ENCODE results near the gene TMEM143.
A peak's percentile ranks its signal among the peaks of the same experiment; 100 is the strongest.
"Not testable (repeated sequence)": the region's sequence is repeated elsewhere in the genome, so short reads cannot be mapped to it uniquely, and the experiment has no call there.

TMEM143 gene

DNA sequence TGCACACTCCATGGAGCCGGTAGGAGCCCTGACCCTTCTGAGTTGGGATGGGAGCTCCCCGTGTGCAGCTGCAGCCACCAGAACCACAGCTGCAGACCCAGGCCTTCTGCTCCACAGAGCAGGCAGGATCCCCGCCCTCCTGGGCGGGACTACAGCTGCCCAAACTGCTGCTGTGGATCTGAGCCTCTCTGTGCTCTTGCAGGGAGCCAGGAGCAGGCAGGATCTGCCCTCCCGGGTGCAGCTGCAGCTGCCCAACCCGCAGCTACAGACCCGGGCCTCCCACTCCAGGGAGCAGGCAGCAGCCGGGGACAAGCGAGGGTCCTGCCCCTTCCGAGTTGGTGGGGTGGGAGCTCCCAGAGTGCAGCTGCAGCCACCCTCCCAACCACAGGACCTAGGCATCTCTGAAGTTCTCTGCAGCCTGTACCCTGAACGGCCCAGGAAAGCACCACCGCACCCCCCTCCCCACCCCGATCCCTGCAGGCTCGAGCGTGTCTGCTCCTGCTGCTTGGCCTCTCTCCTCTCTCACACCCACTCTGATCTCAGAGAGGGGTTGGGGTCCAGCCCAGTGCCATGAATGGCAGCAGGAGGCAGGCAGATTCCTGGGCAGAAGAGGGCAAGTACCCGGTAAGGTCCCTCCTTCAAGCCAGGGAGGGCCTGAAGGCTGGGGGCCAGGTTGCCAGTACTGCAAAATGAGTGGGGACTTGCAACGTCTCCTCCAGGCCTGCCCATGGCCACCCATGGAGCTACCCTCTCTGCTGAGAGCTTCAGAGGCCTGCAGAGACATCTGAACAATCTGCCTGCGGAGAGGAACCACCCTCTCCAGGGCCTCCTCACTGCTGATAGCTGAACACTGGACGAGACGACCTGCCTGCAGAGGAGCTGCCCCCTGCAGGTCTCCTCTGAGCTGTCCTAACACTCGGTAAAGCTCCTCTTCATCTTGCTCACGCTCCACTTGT, 54.8 kb downstream of the TMEM143 start:
- no peaks in the 10 kb centered on the region for H3K4me1 Mint-ChIP-seq
- ATAC-seq (peak; percentile 31), DNase-seq (ENCODE audit: low spot score in 2 of 2) (no peak)
- H3K9me3 Mint-ChIP-seq = no peaks in the 10 kb centered on the region
- peak overlapping the region; percentile 45 for H3K27ac Mint-ChIP-seq
- no peak overlapping the region for H3K4me3 Mint-ChIP-seq
- H3K36me3 Mint-ChIP-seq = no peaks in the 10 kb centered on the region

DNA sequence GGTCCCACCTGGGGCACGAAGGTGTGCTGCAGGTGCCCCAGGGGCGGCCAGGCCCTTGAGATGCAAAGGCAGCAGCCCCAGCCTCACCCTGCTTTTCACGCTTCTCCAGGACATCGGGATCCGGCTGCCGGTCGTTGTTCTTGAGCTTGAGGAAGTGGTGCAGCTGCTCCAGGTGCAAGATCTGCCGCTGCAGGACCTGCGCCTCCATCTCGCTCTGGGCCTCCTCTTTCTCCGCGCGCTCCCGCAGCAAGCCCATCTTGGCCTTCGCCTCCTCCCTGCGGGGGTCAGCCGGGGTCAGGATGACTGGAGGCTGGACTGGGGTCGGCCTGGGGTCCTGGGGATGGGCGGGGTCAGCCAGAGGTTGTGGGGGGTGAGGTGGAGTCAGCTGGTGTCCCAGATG, 59.9 kb downstream of the TMEM143 start:
- Mint-ChIP-seq H3K36me3 (no peaks in the 10 kb centered on the region), H3K4me1 (no peaks in the 10 kb centered on the region), H3K4me3 (no peak overlapping the region), H3K9me3 (no peaks in the 10 kb centered on the region), H3K27ac (no peak overlapping the region)
- DNase-seq (ENCODE audit: low spot score in 2 of 2) = no peak
- no peak for ATAC-seq

DNA sequence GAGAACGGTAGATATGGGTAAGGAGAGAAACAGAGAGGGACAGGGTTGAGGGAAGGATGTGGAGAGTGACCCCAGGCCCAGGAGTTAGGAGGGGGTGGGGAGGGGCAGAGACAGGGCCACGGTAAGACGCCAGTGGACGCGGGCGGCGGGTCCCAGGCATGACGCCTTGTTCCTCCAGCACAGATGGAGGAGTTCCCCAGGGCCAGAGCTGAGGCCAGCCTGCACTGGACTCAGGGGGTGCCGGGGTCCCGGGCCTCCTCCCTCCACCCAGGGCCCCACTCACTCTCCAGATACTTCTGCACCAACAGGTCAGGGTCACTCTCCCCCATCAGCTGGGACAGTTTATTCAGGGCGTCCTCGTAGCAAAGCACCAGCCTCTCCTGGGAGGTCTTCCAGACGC, 60.4 kb downstream of the TMEM143 start:
- no peak overlapping the region for H3K4me3 Mint-ChIP-seq

DNA sequence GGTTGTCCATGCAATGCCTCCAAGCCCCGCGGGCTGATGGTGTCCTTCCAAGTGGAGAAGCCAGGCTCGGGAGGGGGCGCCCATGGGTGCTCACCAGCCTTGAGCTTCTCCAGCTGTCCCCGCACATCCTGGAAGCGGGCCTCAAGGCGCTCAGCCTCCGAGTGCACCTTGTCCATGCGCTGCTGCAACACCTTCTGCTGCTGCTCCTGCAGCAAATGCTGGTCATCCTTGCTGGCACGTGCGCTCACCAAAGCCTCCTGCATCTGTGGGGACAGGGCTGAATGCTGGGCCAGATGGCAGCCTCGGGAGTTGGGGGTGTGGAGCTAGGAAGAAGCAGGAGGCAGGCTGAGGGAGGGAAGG, 61.2 kb downstream of the TMEM143 start:
- H3K4me1 Mint-ChIP-seq = no peaks in the 10 kb centered on the region
- H3K27ac Mint-ChIP-seq = no peak overlapping the region
- H3K36me3 Mint-ChIP-seq = no peaks in the 10 kb centered on the region
- ATAC-seq (no peak), DNase-seq (ENCODE audit: low spot score in 2 of 2) (no peak)
- H3K4me3 Mint-ChIP-seq = no peak overlapping the region
- no peaks in the 10 kb centered on the region for H3K9me3 Mint-ChIP-seq

More for the DNA sequence above, 60.4 kb downstream of the TMEM143 start:
- ATAC-seq (peak; percentile 8), DNase-seq (ENCODE audit: low spot score in 2 of 2) (no peak)
- Mint-ChIP-seq H3K9me3 (no peaks in the 10 kb centered on the region), H3K4me1 (no peaks in the 10 kb centered on the region), H3K36me3 (no peaks in the 10 kb centered on the region), H3K27ac (no peak overlapping the region)

DNA sequence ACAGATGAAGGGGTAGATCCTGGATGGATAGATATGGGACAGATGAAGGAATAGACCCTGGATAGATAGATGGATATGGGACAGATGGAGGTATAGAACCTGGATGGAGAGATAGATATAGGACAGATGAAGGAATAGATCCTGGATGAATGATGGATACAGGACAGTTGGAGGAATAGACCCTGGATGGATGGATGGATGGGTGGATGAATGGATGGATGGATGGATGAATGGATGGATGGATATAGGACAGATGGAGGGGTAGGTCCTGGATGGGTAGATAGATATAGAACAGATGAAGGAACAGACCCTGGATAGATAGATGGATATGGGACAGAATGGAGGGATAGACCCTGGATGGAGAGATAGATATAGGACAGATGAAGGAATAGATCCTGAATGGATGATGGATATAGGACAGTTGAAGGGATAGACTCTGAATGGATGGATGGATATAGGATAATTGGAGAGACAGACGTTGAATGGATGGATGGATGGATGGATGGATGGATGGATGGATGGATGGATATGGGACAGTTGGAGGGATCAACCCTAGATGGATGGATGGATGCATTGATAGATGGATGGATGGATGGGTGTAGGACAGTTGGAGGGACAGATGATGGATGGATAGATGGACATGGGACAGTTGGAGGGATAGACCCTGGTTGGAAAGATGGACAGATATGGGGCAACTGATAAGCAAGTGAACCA, 61.7 kb downstream of the TMEM143 start:
- ATAC-seq (no peak), DNase-seq (ENCODE audit: low spot score in 2 of 2) (no peak)
- no peak overlapping the region for H3K4me3 Mint-ChIP-seq
- H3K36me3 Mint-ChIP-seq = no peaks in the 10 kb centered on the region
- H3K9me3 Mint-ChIP-seq = no peaks in the 10 kb centered on the region
- no peak overlapping the region for H3K27ac Mint-ChIP-seq
- H3K4me1 Mint-ChIP-seq = no peaks in the 10 kb centered on the region

DNA sequence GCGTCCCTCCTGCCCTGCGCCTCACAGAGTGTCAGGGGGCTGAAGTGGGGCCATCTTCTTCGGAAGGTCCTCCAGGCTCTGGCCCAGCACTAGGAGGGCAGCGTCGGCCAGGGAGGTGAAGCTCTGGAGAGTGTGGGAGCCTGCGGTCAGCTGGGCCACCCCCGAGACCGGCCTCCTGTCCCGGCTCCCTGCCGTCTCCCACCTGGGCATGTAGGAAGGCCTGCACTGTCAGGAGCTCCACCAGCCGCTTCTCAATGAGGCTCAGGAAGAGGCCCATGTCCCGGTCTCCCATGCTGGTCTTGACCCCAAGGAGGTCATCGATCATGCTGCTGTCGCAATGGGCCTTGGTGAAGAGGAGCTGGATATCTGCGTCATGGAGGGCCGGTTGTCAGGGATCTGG, 65.8 kb downstream of the TMEM143 start:
- DNase-seq (ENCODE audit: low spot score in 2 of 2) = no peak
- Mint-ChIP-seq H3K9me3 (no peaks in the 10 kb centered on the region), H3K27ac (no peak overlapping the region), H3K36me3 (no peaks in the 10 kb centered on the region), H3K4me3 (no peak overlapping the region), H3K4me1 (no peaks in the 10 kb centered on the region)
- no peak for ATAC-seq

DNA sequence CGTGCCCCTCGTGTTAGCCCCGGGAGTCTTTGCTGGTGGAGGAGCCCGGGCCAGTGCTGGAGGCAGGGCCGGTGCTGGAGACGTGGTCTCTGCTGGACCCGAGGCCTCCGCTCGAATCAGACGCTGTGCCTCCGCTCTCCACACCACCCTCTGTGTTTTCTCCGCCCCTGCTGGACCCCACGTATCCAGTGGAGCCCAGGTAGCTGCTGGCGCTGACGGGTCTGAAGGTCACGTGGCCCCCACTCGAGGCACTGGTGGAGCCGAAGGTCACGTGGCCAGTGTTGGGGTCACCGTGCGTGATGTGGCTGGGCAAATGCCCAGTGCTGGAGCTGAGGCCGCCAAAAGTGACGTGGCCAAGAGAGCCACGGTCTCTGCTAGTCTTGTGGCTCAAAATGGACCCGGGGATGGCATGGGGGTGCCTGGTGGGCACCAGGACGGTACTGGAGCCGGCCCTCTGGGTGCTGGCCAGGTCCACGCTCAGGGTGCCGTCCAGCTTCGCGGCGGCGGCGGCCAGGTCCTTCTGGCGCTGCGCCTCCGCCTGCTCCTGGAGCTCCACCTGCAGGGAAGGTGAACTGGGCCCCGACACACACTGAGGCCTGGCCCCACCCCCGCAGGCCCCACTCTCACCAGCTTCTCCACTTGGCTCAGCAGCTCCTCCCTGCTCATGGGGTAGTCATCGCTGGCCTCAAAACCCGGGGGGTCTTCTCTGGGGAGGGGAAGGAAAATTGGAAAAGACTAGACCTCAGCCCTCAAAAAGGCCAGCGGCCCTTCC, 66.6 kb downstream of the TMEM143 start:
- Mint-ChIP-seq H3K27ac (no peak overlapping the region), H3K4me1 (no peaks in the 10 kb centered on the region), H3K9me3 (no peaks in the 10 kb centered on the region), H3K36me3 (no peaks in the 10 kb centered on the region), H3K4me3 (no peak overlapping the region)
- ATAC-seq (no peak), DNase-seq (ENCODE audit: low spot score in 2 of 2) (no peak)

DNA sequence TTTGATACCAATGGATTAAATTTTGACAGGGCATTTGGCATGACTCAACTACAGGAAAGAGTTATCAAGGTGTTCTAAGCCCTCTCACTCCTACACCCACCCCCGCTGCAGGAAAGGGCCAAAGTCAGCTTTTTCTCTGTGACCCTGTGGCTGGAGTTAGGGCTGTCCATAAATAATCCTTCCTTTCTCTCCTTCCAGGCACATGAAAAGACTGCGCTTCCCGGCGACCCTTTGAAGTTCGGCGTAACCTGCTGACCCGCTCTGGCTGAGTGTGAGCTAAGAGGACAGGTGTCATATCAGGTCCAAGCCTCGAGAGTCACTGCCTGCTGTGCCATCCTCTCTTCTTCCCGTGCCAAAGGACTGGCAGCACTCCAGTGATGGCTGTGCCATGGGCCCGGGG, 68.3 kb downstream of the TMEM143 start:
- H3K27ac Mint-ChIP-seq = no peak overlapping the region
- no peaks in the 10 kb centered on the region for H3K9me3 Mint-ChIP-seq
- no peak for ATAC-seq
- no peaks in the 10 kb centered on the region for H3K4me1 Mint-ChIP-seq
- no peak for DNase-seq (ENCODE audit: low spot score in 2 of 2)
- no peak overlapping the region for H3K4me3 Mint-ChIP-seq
- no peaks in the 10 kb centered on the region for H3K36me3 Mint-ChIP-seq

DNA sequence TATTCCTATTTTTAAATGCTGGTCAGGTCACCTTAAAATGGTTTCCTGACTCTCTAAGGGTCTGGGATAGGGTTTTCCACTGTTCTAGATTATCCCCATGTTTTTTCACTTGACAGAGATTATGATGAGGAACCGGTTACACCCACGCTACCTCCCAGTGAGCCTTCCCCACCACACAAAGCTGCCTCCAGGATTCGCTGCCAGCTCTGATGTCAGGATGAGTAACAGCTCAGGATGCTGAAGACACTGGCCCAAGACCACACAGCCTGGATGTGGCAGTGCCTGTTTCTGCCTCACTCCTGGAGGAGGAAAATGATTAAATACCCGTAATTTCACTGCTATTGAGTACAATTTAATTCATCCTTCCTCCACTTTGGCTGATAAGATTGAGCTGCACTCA, 70.9 kb downstream of the TMEM143 start:
- no peak overlapping the region for H3K4me3 Mint-ChIP-seq
- H3K4me1 Mint-ChIP-seq = no peaks in the 10 kb centered on the region
- no peak for DNase-seq (ENCODE audit: low spot score in 2 of 2)

DNA sequence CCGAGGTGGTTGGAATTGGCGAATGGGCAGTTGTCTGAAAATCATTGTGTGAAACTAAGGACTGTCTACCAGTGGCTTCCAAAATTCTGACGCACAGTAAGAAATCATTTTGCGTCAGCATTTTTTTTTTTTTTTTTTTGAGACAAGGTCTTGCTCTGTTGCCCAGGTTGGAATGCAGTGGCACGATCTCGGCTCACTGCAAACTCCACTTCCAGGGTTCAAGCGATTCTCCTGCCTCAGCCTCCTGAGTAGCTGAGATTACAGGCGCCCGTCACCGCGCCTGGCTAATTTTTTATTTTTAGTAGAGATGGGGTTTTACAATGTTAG, 72.3 kb downstream of the TMEM143 start:
- H3K27ac Mint-ChIP-seq; ATAC-seq; H3K36me3 Mint-ChIP-seq; H3K4me1 Mint-ChIP-seq; DNase-seq (ENCODE audit: low spot score in 2 of 2); H3K9me3 Mint-ChIP-seq: not testable (repeated sequence)
- peak overlapping the region; percentile 68 for H3K4me3 Mint-ChIP-seq

More for the DNA sequence above, 70.9 kb downstream of the TMEM143 start:
- no peak overlapping the region for H3K27ac Mint-ChIP-seq
- H3K9me3 Mint-ChIP-seq = no peaks in the 10 kb centered on the region
- ATAC-seq = no peak
- no peaks in the 10 kb centered on the region for H3K36me3 Mint-ChIP-seq

DNA sequence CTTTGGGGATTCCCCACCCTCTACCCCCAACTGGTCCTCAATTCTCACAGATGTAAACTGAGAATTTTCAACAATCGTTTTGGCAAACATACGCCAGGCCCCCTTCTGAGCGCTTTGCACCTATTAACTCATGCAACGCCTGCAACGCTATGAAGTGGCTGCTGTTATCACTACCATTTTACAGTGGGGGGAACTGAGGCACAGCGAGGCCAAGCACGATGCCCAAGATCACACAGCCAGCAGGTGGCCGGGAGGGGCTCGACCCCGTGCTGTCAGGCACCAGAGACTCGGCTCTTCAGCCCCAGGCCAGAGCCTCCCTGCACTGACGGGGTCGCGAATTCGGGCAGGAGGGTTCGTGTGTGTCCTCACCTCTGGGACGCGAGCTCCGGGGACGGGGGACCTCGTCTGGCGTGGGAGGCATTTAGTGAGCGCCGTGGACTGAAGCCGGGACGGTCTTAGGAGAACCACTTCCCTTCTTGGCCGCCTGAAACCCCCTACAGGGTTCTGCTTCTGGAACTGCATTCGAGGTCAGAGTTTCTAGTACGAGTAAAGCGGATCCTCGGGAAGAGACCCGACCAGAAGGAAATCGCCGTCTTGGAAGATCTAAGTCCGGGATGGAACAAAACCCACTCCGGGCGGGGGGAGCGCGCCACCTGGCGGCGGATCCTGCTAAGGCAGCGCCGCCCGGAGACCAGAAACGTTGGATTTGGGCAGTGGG, 72.8 kb downstream of the TMEM143 start:
- ATAC-seq (peak; percentile 70), DNase-seq (ENCODE audit: low spot score in 2 of 2) (peak; percentile 66 to 81)
- H3K9me3 Mint-ChIP-seq = no peaks in the 10 kb centered on the region
- H3K4me3 Mint-ChIP-seq = peak overlapping the region; percentile 68
- H3K27ac Mint-ChIP-seq = no peak overlapping the region
- no peaks in the 10 kb centered on the region for H3K36me3 Mint-ChIP-seq
- H3K4me1 Mint-ChIP-seq = no peaks in the 10 kb centered on the region

DNA sequence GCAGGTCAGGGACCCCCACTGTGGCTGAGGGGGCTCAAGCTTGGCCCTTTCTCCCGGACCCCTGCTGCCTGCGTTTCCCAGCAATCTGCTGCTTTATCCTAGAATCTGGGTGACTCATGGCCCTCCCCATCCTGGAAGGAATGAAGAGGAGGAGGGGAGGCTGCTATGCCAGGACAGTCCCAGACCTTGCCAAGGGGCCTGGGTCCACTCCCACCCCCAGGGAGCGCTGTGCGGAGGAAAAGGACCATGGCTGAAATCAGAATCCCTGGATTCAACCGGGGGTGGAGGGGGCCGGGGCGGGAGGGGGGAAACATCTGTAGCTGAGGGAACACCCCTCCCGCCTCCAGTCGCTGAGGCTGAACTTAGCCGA, 73.4 kb downstream of the TMEM143 start:
- no peak overlapping the region for H3K27ac Mint-ChIP-seq
- H3K9me3 Mint-ChIP-seq = no peaks in the 10 kb centered on the region
- ATAC-seq = no peak
- no peaks in the 10 kb centered on the region for H3K36me3 Mint-ChIP-seq
- no peak for DNase-seq (ENCODE audit: low spot score in 2 of 2)
- H3K4me1 Mint-ChIP-seq = no peaks in the 10 kb centered on the region
- H3K4me3 Mint-ChIP-seq = peak overlapping the region; percentile 68

DNA sequence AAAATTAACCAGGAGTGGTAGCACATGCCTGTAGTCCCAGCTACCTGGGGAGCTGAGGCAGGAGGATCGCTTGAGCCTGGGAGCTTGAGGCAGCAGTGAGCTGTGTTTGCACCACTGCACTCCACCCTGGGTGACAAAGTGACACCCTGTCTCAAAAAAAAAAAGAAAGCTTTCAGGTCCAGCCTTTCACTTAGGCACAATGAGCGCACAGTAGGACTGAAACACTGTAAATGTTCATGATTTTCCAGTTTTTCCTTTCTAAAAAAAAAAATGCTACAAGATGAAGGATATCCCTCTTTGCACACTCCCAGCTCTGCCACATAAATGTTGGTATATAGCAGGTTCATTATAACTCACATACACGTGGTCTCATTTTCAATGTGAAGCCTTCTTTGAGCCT, 76.0 kb downstream of the TMEM143 start:
- H3K9me3 Mint-ChIP-seq = no peaks in the 10 kb centered on the region
- ATAC-seq (no peak), DNase-seq (ENCODE audit: low spot score in 2 of 2) (no peak)
- no peak overlapping the region for H3K27ac Mint-ChIP-seq
- H3K36me3 Mint-ChIP-seq = no peaks in the 10 kb centered on the region
- H3K4me1 Mint-ChIP-seq = no peaks in the 10 kb centered on the region
- H3K4me3 Mint-ChIP-seq = no peak overlapping the region

DNA sequence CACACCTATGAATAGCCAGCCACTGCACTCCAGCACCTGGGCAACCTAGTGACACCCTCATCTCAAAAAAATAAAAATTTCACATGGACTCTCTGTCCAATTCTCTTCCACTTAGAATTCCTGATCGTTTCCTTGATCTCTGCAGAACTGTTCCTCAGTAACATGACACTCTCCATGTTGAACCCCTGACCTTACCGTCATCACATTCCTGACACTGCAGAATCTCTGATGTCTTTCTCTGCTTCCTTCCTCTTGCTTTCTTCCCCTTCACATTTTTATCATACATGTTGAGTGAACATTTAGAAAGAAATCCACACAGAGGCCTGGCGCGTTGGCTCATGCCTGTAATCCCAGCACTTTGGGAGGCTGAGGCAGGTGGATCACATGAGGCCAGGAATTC, 78.8 kb downstream of the TMEM143 start:
- H3K4me3 Mint-ChIP-seq = no peak overlapping the region
- no peak for ATAC-seq
- no peaks in the 10 kb centered on the region for H3K4me1 Mint-ChIP-seq
- DNase-seq (ENCODE audit: low spot score in 2 of 2) = no peak
- no peak overlapping the region for H3K27ac Mint-ChIP-seq
- no peaks in the 10 kb centered on the region for H3K9me3 Mint-ChIP-seq
- no peaks in the 10 kb centered on the region for H3K36me3 Mint-ChIP-seq

DNA sequence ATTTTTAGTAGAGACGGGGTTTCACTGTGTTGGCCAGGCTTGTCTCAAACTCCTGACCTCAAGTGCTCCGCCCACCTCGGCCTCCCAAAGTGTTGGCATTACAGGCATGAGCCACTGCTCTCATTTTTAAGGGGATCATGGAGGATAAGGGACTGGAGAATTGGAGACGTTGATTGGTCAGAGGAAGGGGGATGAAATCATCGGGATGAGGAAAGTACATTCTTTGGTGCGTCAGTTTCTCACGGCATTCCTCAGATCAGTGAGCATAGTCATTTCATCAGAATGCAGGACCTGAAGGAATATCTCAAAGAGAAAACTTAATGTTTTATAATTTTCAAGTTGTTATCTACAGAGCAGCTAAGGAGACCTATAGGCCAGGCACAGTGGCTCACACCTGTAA, 79.8 kb downstream of the TMEM143 start:
- Mint-ChIP-seq H3K9me3 (no peaks in the 10 kb centered on the region), H3K4me1 (no peaks in the 10 kb centered on the region), H3K27ac (no peak overlapping the region), H3K36me3 (no peaks in the 10 kb centered on the region), H3K4me3 (no peak overlapping the region)
- ATAC-seq (no peak), DNase-seq (ENCODE audit: low spot score in 2 of 2) (no peak)
